K562 (cell line): ENCODE data around the gene YBEY. TPM values are rescaled to one million over a fixed set of nuclear protein-coding genes. Genes with fewer than 3 reads are reported as not detected.

Source experiments
- ATAC-seq: fragments of 200-7000 bp; cut with Tn5 transposase; 3 replicates; pipeline ENCODE4 v1.9.1; 2020; ENCODE audit warnings: moderate library complexity
- BruUV-seq: library from RNA; stranded (reverse); fragments of 400-500 nt; replicated peaks from 2 replicates; lab custom pipeline; 2021; lab: Mats Ljungman, UMichigan
- CTCF ChIA-PET: fragments of 300-600 bp; formaldehyde crosslinking; extraction: SDS; loops from one replicate; lab custom pipeline; 2021; ENCODE audit warnings: low intra/inter-chr PET ratio; lab: Yijun Ruan, JAX
- POLR2A ChIA-PET: fragments of 300-600, 350-650 bp; sonication (Branson Sonifier 250); formaldehyde crosslinking; extraction: SDS; loops from one replicate; lab custom pipeline; 2021; ENCODE audit warnings: antibody characterized with exemption, inconsistent platforms; lab: Yijun Ruan, JAX
- DNase-seq, 4 experiments: peaks; one replicate each; pipeline versions ENCODE4 v3.0.0 to v3.0.0-alpha.2; 2011 to 2018; ENCODE audit warnings: low spot score in 3 of 4, mixed read lengths in 3 of 4; ENCODE audit errors: extremely low read depth in 1 of 4
- FAIRE-seq: peaks from 2 replicates; lab custom pipeline; 2011; peaks lifted over from hg19 to GRCh38; lab: Jason Lieb, UNC
- H2AFZ ChIP-seq: 2 replicates; pipeline ENCODE4 v1.6.0; 2011; ENCODE audit warnings: low read depth, low read length, control low read depth, inconsistent platforms
- H3K27ac ChIP-seq: fragments of 200-600 bp; 3 replicates; pipeline ENCODE4 v1.8.0; 2011; ENCODE audit warnings: low read depth, mild to moderate bottlenecking, control low read depth, inconsistent platforms, low read length, moderate library complexity, mixed read lengths; ENCODE audit errors: extremely low read depth
- H3K27me3 ChIP-seq, 2 experiments: fragments of 300-600 bp in 1 of 2; 2 replicates in 1 of 2; 3 replicates in 1 of 2; pipeline versions ENCODE4 v1.6.0 to v1.8.0; 2011; ENCODE audit warnings: inconsistent platforms in 2 of 2, low read length in 2 of 2, mild to moderate bottlenecking in 1 of 2, mixed read lengths in 1 of 2, moderate library complexity in 1 of 2; ENCODE audit not compliant: control insufficient read depth in 2 of 2, insufficient read depth in 2 of 2
- H3K36me3 ChIP-seq: fragments of 300-600 bp; 3 replicates; pipeline ENCODE4 v1.8.0; 2011; ENCODE audit warnings: mild to moderate bottlenecking, low read length, inconsistent platforms; ENCODE audit not compliant: control insufficient read depth, insufficient read depth
- H3K4me1 ChIP-seq, 2 experiments: fragments of 200-600 bp in 1 of 2; replicated peaks in 1 of 2; 2 replicates in 1 of 2; 3 replicates in 1 of 2; pipeline versions ENCODE4 v1.5.1 to v1.8.0; 2011; ENCODE audit warnings: inconsistent platforms in 2 of 2, low read length in 2 of 2, mild to moderate bottlenecking in 1 of 2, mixed read lengths in 1 of 2, moderate library complexity in 1 of 2; ENCODE audit not compliant: control insufficient read depth in 2 of 2, insufficient read depth in 2 of 2
- H3K4me2 ChIP-seq: 2 replicates; pipeline ENCODE4 v1.6.1; 2011; ENCODE audit warnings: low read length, control low read depth, inconsistent platforms, mixed read lengths; ENCODE audit not compliant: insufficient read depth
- H3K4me3 ChIP-seq: fragments of 200-600 bp; sonication (generic), shearing (Covaris generic); 2 replicates; pipeline ENCODE4 v1.5.1; 2016; ENCODE audit warnings: control low read depth, inconsistent platforms
- H3K79me2 ChIP-seq: fragments of 200-600 bp; 3 replicates; pipeline ENCODE4 v1.8.0; 2011; ENCODE audit warnings: low read length, inconsistent platforms; ENCODE audit not compliant: control insufficient read depth, insufficient read depth
- H3K9ac ChIP-seq, 2 experiments: 2 replicates each; pipeline versions ENCODE4 v1.6.0 to v1.6.1; 2011; ENCODE audit warnings: low read depth in 2 of 2, low read length in 2 of 2, control low read depth in 1 of 2, inconsistent platforms in 1 of 2, mild to moderate bottlenecking in 1 of 2, mixed read lengths in 1 of 2; ENCODE audit not compliant: insufficient read depth in 1 of 2
- H3K9me1 ChIP-seq: one replicate; pipeline ENCODE4 v1.6.0; 2011; ENCODE audit warnings: inconsistent platforms, mild to moderate bottlenecking, low read length, moderate library complexity; ENCODE audit not compliant: control insufficient read depth, insufficient read depth
- H3K9me3 ChIP-seq: replicated peaks from 2 replicates; pipeline ENCODE4 v1.5.1; 2011; ENCODE audit warnings: low read depth, low read length, inconsistent platforms; ENCODE audit not compliant: control insufficient read depth, insufficient read depth
- H4K20me1 ChIP-seq: replicated peaks from 2 replicates; pipeline ENCODE4 v1.6.1; 2011; ENCODE audit warnings: low read length, inconsistent platforms, mixed read lengths; ENCODE audit not compliant: control insufficient read depth, insufficient read depth
- BMI1 ChIP-seq: fragments of 150-350 bp; IDR thresholded peaks from 2 replicates; pipeline ENCODE4 v1.6.1; 2014; ENCODE audit warnings: low read length
- CBX1 ChIP-seq: sonication (generic); IDR thresholded peaks from 2 replicates; pipeline ENCODE4 v1.6.1; 2016; ENCODE audit warnings: antibody characterized with exemption, low read depth, mild to moderate bottlenecking
- EP300 ChIP-seq: IDR thresholded peaks from 2 replicates; pipeline ENCODE4 v1.6.1; 2012; ENCODE audit warnings: low read length, improper control_type of control experiment
- GTF2B ChIP-seq: IDR thresholded peaks from 2 replicates; pipeline ENCODE4 v1.6.1; 2011; ENCODE audit not compliant: insufficient read length; ENCODE audit errors: extremely low read depth
- HDAC1 ChIP-seq, 2 experiments: fragments of 450-650 bp; IDR thresholded peaks; 2 replicates each; pipeline ENCODE4 v1.6.1; 2016 to 2017; ENCODE audit warnings: inconsistent platforms in 1 of 2, mild to moderate bottlenecking in 1 of 2, moderate library complexity in 1 of 2
- ZNF780A ChIP-seq: fragments of 250-450 bp; sonication (Bioruptor Pico); IDR thresholded peaks from 2 replicates; pipeline ENCODE4 v1.5.0; 2021; ENCODE audit warnings: mild to moderate bottlenecking
- WGBS: fragments of 100-300 bp; shearing (Covaris generic); methylation state at CpG from one replicate; pipeline ENCODE4 v1.1.6; 2016; ENCODE audit warnings: low coverage, mixed read lengths; ENCODE audit not compliant: insufficient coverage; ENCODE audit errors: missing lambda C conversion rate; 5-methylcytosine and 5-hydroxymethylcytosine counted together
- in situ Hi-C: fragments of 300-500 bp; cut with MboI; formaldehyde crosslinking; loops from 4 replicates; pipeline ENCODE4 v1.15.0; 2018; ENCODE audit warnings: inconsistent platforms, mixed read lengths
- intact Hi-C: fragments of 100-400 bp; cut with micrococcal nuclease; formaldehyde crosslinking; loops from 2 replicates; pipeline ENCODE4 v1.14.2; 2022
- polyA plus RNA-seq, 8 experiments: library from polyadenylated mRNA; depleted of rRNA in 4 of 8; stranded (reverse) in 5 of 8; unstranded in 3 of 8; fragments of >200 nt; fragmentation: Nextera tagmentation in 2 of 8; fragmentation: Illumina TruSeq in 1 of 8; extraction: Ambion mirVana in 2 of 8; extraction: Trizol in 1 of 8; gene quantifications; 2 replicates each; pipeline versions ENCODE4 v1.2.1 to v1.2.3, GENCODE V29; 2011 to 2014; ENCODE audit warnings: inconsistent platforms in 1 of 8, missing spikeins in 1 of 8
- total RNA-seq, 7 experiments: library from RNA; depleted of rRNA in 6 of 7; stranded (reverse); fragments of >200 nt in 6 of 7; fragmentation: Illumina TruSeq in 2 of 7; extraction: Trizol in 2 of 7; gene quantifications; 2 replicates each; pipeline versions ENCODE4 v1.2.1 to v1.2.3, GENCODE V29; 2011 to 2021; ENCODE audit warnings: low replicate concordance in 1 of 7

YBEY gene
- total and polyA plus RNA-seq, 9 of the 15 experiments (the other 6 are each of a cell fraction or from before 2014, with no cell fraction given), result 6.4 to 28.0 (median 12.4) TPM

GRCh38 chr21:46237474-46237873 lies 48.7 kb upstream of the YBEY start:
- Histone ChIP-seq H3K79me2 (peaks cover 22% of the 10 kb centered on the region), H4K20me1 (no peaks in the 10 kb centered on the region), H2AFZ (no peak overlapping the region), H3K27me3 (no peaks in the 10 kb centered on the region), H3K36me3 (peaks cover 91% of the 10 kb centered on the region), H3K9me1 (no peaks in the 10 kb centered on the region), H3K4me3 (no peak overlapping the region), H3K4me2 (no peak overlapping the region), H3K9me3 (no peaks in the 10 kb centered on the region), H3K9ac (no peak overlapping the region), H3K27ac (no peak overlapping the region), H3K4me1 (no peaks in the 10 kb centered on the region)
- intact Hi-C loops, result no loop called here
- no peak for TF ChIP-seq GTF2B
- no peak for TF ChIP-seq HDAC1 (IDR thresholded peaks at IDR 0.05)
- no peak for TF ChIP-seq EP300
- TF ChIP-seq BMI1, result no peak
- no peak for TF ChIP-seq ZNF780A (CRISPR knock-in tag)
- no peak for TF ChIP-seq CBX1
- in situ Hi-C loops, result no loop called here
- no TSS peak for BruUV-seq
- WGBS, result 81% methylated on average over 4 of the region's 5 CpGs
- ATAC-seq, result no peak
- no peak for DNase-seq
- ChIA-PET POLR2A (interaction anchor here (1.2 to 1.5 kb wide), 2 partner anchors 8 to 16 kb away, joined by 3 to 10 read pairs; no protein-coding TSS in a partner anchor), CTCF (no interaction called here)
- FAIRE-seq, result no peak
